Muscle layer of colon (tissue), 2 donors: ENCODE results near the gene PLA2G2F.

ENCODE experiments used
- H3K27ac ChIP-seq: one replicate; pipeline ENCODE4 v1.7.0; 2013; ENCODE audit warnings: low read depth, mild to moderate bottlenecking, low read length, moderate library complexity
- H3K27me3 ChIP-seq, 2 donors: one replicate each; pipeline ENCODE4 v1.7.0; 2013; ENCODE audit warnings: low read length in 2 of 2, mild to moderate bottlenecking in 2 of 2; ENCODE audit not compliant: insufficient read depth in 2 of 2, control insufficient read depth in 1 of 2
- H3K36me3 ChIP-seq: one replicate; pipeline ENCODE4 v1.7.0; 2013; ENCODE audit warnings: mild to moderate bottlenecking, low read length; ENCODE audit not compliant: insufficient read depth
- H3K4me1 ChIP-seq: one replicate; pipeline ENCODE4 v1.7.0; 2013; ENCODE audit warnings: mild to moderate bottlenecking, low read length; ENCODE audit not compliant: insufficient read depth
- H3K4me3 ChIP-seq, 2 donors: one replicate each; pipeline ENCODE4 v1.7.0; 2013; ENCODE audit warnings: low read length in 2 of 2, low read depth in 1 of 2, mild to moderate bottlenecking in 1 of 2, moderate library complexity in 1 of 2
- H3K9ac ChIP-seq: one replicate; pipeline ENCODE4 v1.7.0; 2013; ENCODE audit warnings: low read length
- H3K9me3 ChIP-seq: one replicate; pipeline ENCODE4 v1.7.0; 2013; ENCODE audit warnings: mild to moderate bottlenecking, low read length
- donor health status: abdominal sarcoma.
- donor health status: Adenocarcinoma of cecum.

Gene PLA2G2F

DNA sequence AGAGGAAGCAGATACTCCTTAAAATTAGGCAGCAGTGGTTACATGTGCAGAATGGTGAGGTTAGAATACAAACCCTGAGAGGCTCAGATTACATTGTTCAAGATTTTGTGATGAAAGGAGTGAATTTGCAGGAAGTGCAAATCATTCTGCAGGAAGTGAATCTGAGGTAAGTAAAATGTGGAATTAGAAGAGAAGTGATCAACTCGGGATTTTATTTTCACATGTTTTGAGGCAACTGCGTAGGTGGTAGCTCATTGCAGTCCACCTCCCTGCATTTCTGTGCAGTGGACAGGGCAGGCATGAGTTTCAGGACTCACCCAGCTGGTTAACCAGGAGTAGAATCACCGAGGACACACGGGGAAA is 49.3 kb downstream of the PLA2G2F start:
- H3K27ac ChIP-seq: peak overlapping the region; percentile 92
- H3K9me3 ChIP-seq: no peaks in the 10 kb centered on the region
- H3K36me3 ChIP-seq: peaks cover 11% of the 10 kb centered on the region
- H3K9ac ChIP-seq: peak overlapping the region; percentile 70
- H3K4me3 ChIP-seq: peak overlapping the region in 1 of 2 donors; percentile 2
- H3K4me1 ChIP-seq: peaks cover 79% of the 10 kb centered on the region
- no peaks in the 10 kb centered on the region for H3K27me3 ChIP-seq

GRCh38 chr1:20189664-20190063 is 50.5 kb downstream of the PLA2G2F start:
- Histone ChIP-seq H3K9me3 (no peaks in the 10 kb centered on the region), H3K9ac (no peak overlapping the region), H3K4me3 (no peak overlapping the region), H3K36me3 (peaks cover 11% of the 10 kb centered on the region), H3K27ac (no peak overlapping the region), H3K4me1 (peaks cover 73% of the 10 kb centered on the region), H3K27me3 (no peaks in the 10 kb centered on the region)

GRCh38 chr1:20190256-20191160 is 51.4 kb downstream of the PLA2G2F start:
- no peak overlapping the region for H3K4me3 ChIP-seq
- H3K27me3 ChIP-seq: no peaks in the 10 kb centered on the region
- H3K27ac ChIP-seq: no peak overlapping the region
- peaks cover 73% of the 10 kb centered on the region for H3K4me1 ChIP-seq
- no peaks in the 10 kb centered on the region for H3K9me3 ChIP-seq
- peaks cover 11% of the 10 kb centered on the region for H3K36me3 ChIP-seq
- no peak overlapping the region for H3K9ac ChIP-seq

- H3K9ac ChIP-seq: no peak overlapping the region
- H3K9me3 ChIP-seq: no peaks in the 10 kb centered on the region
- H3K27ac ChIP-seq: no peak overlapping the region
- no peak overlapping the region for H3K4me3 ChIP-seq
- peaks cover 74% of the 10 kb centered on the region for H3K4me1 ChIP-seq
- H3K36me3 ChIP-seq: peaks cover 11% of the 10 kb centered on the region
- H3K27me3 ChIP-seq: no peaks in the 10 kb centered on the region
Observed at GRCh38 chr1:20191266-20191825, 52.2 kb downstream of the PLA2G2F start.

- Histone ChIP-seq H3K4me1 (peaks cover 68% of the 10 kb centered on the region), H3K9ac (no peak overlapping the region), H3K27ac (no peak overlapping the region), H3K36me3 (peaks cover 11% of the 10 kb centered on the region), H3K4me3 (no peak overlapping the region), H3K27me3 (no peaks in the 10 kb centered on the region), H3K9me3 (no peaks in the 10 kb centered on the region)
Observed at GRCh38 chr1:20192364-20192763, 53.2 kb downstream of the PLA2G2F start.

- H3K4me1 ChIP-seq: peaks cover 62% of the 10 kb centered on the region
- H3K36me3 ChIP-seq: peaks cover 11% of the 10 kb centered on the region
- no peak overlapping the region for H3K27ac ChIP-seq
- no peaks in the 10 kb centered on the region for H3K9me3 ChIP-seq
- H3K4me3 ChIP-seq: no peak overlapping the region
- no peak overlapping the region for H3K9ac ChIP-seq
- no peaks in the 10 kb centered on the region for H3K27me3 ChIP-seq
Observed at GRCh38 chr1:20192871-20193411, 53.8 kb downstream of the PLA2G2F start.

GRCh38 chr1:20194224-20194623 is 55.1 kb downstream of the PLA2G2F start:
- H3K4me3 ChIP-seq: no peak overlapping the region
- no peaks in the 10 kb centered on the region for H3K27me3 ChIP-seq
- H3K36me3 ChIP-seq: peaks cover 11% of the 10 kb centered on the region
- no peaks in the 10 kb centered on the region for H3K9me3 ChIP-seq
- H3K27ac ChIP-seq: peak overlapping the region; percentile 59
- H3K9ac ChIP-seq: no peak overlapping the region
- H3K4me1 ChIP-seq: peaks cover 49% of the 10 kb centered on the region

- Histone ChIP-seq H3K4me1 (peaks cover 43% of the 10 kb centered on the region), H3K4me3 (peak overlapping the region in 1 of 2 donors; percentile 19), H3K9me3 (no peaks in the 10 kb centered on the region), H3K36me3 (peaks cover 11% of the 10 kb centered on the region), H3K27me3 (no peaks in the 10 kb centered on the region), H3K9ac (no peak overlapping the region), H3K27ac (peak overlapping the region; percentile 30)
Observed at GRCh38 chr1:20194757-20195461, 55.8 kb downstream of the PLA2G2F start.

DNA sequence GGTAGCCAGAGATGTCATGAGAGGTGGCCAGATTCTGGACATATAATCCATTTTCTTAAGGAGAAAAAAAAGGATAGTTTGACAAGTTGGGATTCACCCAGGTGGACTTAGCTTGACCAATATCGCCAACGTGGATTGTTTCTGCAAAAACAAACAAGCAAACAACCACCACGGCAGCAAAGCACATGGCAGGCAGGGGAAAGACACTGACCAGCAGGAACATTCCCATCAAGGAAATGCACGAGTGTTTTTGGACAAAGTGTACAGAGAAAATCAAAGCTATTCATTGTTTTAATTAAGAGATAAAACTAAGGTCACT is 56.3 kb downstream of the PLA2G2F start:
- Histone ChIP-seq H3K36me3 (peaks cover 11% of the 10 kb centered on the region), H3K4me1 (peaks cover 37% of the 10 kb centered on the region), H3K9ac (no peak overlapping the region), H3K27me3 (no peaks in the 10 kb centered on the region), H3K27ac (no peak overlapping the region), H3K4me3 (peak overlapping the region in 1 of 2 donors; percentile 19), H3K9me3 (no peaks in the 10 kb centered on the region)

DNA sequence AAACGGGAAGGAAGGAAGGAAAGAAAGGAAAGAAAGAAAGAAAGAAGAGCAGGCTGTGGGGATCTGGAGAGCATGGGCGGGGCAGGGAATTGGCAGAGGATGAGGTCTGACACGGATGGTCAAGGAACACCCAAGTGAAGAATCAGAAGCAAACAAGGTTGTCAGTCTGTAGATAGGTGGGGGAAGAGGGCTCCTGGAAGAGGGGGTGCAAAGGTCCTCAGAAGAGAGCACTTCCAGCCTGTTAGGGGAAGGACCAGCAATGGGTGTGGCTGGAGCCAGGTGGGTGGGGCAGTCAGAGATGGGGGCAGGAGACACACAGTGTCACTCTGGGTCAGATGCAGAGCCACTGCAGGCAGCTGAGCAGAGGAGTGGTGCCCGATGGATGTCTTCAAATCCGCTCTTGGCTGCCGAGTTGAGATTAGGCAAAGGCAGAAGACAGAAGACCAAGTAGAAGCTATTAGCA is 58.2 kb downstream of the PLA2G2F start:
- Histone ChIP-seq H3K9me3 (no peaks in the 10 kb centered on the region), H3K4me3 (no peak overlapping the region), H3K36me3 (no peaks in the 10 kb centered on the region), H3K9ac (no peak overlapping the region), H3K27me3 (no peaks in the 10 kb centered on the region), H3K4me1 (peaks cover 22% of the 10 kb centered on the region), H3K27ac (no peak overlapping the region)

DNA sequence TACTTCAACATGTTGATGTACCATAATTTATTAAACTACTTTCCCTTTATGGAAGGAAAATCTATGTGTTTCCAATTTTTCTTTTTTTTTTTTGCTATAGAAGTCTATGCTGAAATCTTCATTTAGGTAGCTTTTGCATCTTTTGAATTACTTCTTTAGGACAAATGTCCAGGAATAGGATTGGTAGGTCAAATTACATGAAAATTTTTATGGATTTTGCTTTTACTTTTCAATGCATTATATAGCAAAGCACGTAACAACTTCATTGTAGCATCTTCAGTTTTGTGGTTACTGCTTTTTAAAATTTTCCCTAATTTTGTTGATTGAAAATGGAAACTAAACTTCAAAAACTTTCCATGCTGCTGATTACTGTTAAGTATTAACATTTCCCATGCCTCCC is 59.2 kb downstream of the PLA2G2F start:
- Histone ChIP-seq H3K27ac (no peak overlapping the region), H3K9ac (no peak overlapping the region), H3K27me3 (no peaks in the 10 kb centered on the region), H3K4me3 (no peak overlapping the region), H3K9me3 (no peaks in the 10 kb centered on the region), H3K36me3 (no peaks in the 10 kb centered on the region), H3K4me1 (peaks cover 17% of the 10 kb centered on the region)
